ENCODE results near the gene CHIA.

GRCh38 chr1:111294390-111294789, 3.7 kb downstream of the CHIA start:
- TF ChIP-seq CTCF (IDR thresholded peaks at IDR 0.05; ENCODE audit: control extremely low read depth in 1 of 3, insufficient read depth in 1 of 3, low read depth in 1 of 3, low read length in 3 of 3) (no peak), EZH2 (IDR thresholded peaks at IDR 0.05; ENCODE audit: low read depth, low read length, severe bottlenecking) (no peak), EP300 (IDR thresholded peaks at IDR 0.05; ENCODE audit: borderline replicate concordance in 1 of 2, low read depth in 2 of 2, low read length in 2 of 2) (no peak), POLR2A (IDR thresholded peaks at IDR 0.05; ENCODE audit: control extremely low read depth in 1 of 2, low read depth in 2 of 2, low read length in 2 of 2) (no peak), CEBPB (IDR thresholded peaks at IDR 0.05; ENCODE audit: low read depth, low read length) (no peak), POLR2AphosphoS5 (IDR thresholded peaks at IDR 0.05; ENCODE audit: low read depth, low read length) (no peak)
